LNCaP clone FGC (cell line): Measurements from ENCODE around the gene FREY1.

ENCODE experiments used
- DNase-seq: peaks from one replicate; pipeline ENCODE4 v3.0.0-alpha.2; 2011; ENCODE audit warnings: low read depth
- H3K4me3 ChIP-seq: 2 replicates; pipeline ENCODE4 v1.5.1; 2011; ENCODE audit warnings: mild to moderate bottlenecking, low read depth, low read length, control low read depth
- CTCF ChIP-seq: IDR thresholded peaks from 2 replicates; pipeline ENCODE4 v1.5.1; 2012; ENCODE audit warnings: mild to moderate bottlenecking; ENCODE audit not compliant: control insufficient read depth, insufficient read depth; ENCODE audit errors: extremely low read depth

FREY1 gene

GRCh38 chr11:45899086-45899447, 8.0 kb downstream of the FREY1 start:
- TF ChIP-seq CTCF, result no peak
- H3K4me3 ChIP-seq, result peak overlapping the region; percentile 65
- no peak for DNase-seq

GRCh38 chr11:45897556-45897955, 9.5 kb downstream of the FREY1 start:
- DNase-seq, result no peak
- no peak for TF ChIP-seq CTCF

GRCh38 chr11:45896422-45896984, 10.6 kb downstream of the FREY1 start:
- no peak for TF ChIP-seq CTCF
- no peak overlapping the region for H3K4me3 ChIP-seq
- no peak for DNase-seq

More at GRCh38 chr11:45897556-45897955, 9.5 kb downstream of the FREY1 start:
- H3K4me3 ChIP-seq, result no peak overlapping the region

- TF ChIP-seq CTCF, result no peak
- no peak for DNase-seq
- no peak overlapping the region for H3K4me3 ChIP-seq
These were observed 11.4 kb downstream of the FREY1 start for GRCh38 chr11:45895553-45896259.

GRCh38 chr11:45894555-45895247, 12.4 kb downstream of the FREY1 start:
- no peak for DNase-seq
- H3K4me3 ChIP-seq, result no peak overlapping the region
- no peak for TF ChIP-seq CTCF

GRCh38 chr11:45892856-45893255, 14.2 kb downstream of the FREY1 start:
- no peak for TF ChIP-seq CTCF
- no peak for DNase-seq

More at GRCh38 chr11:45892856-45893255, 14.2 kb downstream of the FREY1 start:
- H3K4me3 ChIP-seq, result no peak overlapping the region
